HG03135 (cell line): ENCODE results near the gene UBE2R2.
"Not testable (repeated sequence)": the region's sequence is repeated elsewhere in the genome, so short reads cannot be mapped to it uniquely, and the experiment has no call there.

Experiments
- ATAC-seq: cut with Tn5 transposase; IDR thresholded peaks from one replicate; pipeline ENCODE4 v1.9.1; 2021; ENCODE audit warnings: mild to moderate bottlenecking, moderate library complexity; ENCODE audit not compliant: unreplicated experiment

Gene UBE2R2

GRCh38 chr9:33837138-33837537 lies 20.2 kb downstream of the UBE2R2 start:
- no peak for ATAC-seq

DNA sequence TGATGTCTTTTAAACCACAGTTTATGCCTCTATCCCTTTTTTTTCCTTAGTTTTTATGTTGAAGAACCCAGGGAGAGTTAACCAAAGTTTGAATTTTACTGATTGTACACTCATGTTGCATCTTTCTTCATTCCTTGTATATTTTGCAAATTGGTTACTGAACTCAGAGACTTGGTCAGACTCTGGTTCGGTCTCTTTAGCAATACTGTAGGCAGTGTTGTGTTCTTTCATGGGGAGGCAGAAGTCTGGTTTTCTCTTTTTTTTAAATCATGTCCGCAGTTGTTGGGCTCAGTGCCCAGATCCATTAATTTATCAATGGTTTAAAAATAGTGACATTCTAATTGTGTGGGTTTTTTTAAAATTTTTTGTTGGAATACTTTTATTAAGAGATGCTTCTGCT lies 23.4 kb downstream of the UBE2R2 start:
- no peak for ATAC-seq

GRCh38 chr9:33843312-33843961 lies 26.5 kb downstream of the UBE2R2 start:
- ATAC-seq = no peak

- no peak for ATAC-seq
These were observed 29.3 kb downstream of the UBE2R2 start for GRCh38 chr9:33846231-33846630.

DNA sequence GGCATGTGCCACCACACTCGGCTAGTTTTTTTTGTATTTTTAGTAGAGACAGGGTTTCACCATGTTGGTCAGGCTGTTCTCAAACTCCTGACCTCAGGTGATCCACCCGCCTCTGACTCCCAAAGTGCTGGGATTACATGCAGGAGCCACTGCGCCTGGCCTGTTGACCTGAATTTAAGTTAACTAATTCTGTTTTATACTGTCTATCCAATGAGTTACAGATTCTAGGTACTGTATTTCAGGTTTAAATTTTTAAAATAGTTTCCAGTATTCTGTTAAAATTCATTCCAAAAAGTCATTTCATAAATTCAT lies 30.9 kb downstream of the UBE2R2 start:
- not testable (repeated sequence) for ATAC-seq

GRCh38 chr9:33850267-33850629 lies 33.3 kb downstream of the UBE2R2 start:
- ATAC-seq = no peak

- no peak for ATAC-seq
These were observed 33.7 kb downstream of the UBE2R2 start for GRCh38 chr9:33850677-33851076.

DNA sequence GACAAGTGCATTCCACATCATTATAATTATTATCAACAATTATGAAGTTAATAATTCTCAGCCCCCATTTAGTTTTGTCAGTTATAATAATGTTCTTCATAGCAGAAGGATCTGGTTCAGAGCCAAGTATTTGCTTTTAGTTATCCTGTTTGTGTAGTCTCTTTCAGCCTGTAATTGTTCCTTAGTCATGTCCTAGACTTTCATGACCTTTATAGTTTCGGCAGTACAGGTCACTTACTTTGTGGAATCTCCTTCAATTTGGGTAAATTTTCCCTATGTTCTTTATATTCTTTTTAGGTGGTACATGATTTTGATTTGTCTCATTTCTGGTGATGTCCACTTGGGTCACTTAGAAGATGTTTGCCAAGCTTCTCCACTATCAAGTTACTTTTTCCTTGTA lies 34.3 kb downstream of the UBE2R2 start:
- no peak for ATAC-seq

DNA sequence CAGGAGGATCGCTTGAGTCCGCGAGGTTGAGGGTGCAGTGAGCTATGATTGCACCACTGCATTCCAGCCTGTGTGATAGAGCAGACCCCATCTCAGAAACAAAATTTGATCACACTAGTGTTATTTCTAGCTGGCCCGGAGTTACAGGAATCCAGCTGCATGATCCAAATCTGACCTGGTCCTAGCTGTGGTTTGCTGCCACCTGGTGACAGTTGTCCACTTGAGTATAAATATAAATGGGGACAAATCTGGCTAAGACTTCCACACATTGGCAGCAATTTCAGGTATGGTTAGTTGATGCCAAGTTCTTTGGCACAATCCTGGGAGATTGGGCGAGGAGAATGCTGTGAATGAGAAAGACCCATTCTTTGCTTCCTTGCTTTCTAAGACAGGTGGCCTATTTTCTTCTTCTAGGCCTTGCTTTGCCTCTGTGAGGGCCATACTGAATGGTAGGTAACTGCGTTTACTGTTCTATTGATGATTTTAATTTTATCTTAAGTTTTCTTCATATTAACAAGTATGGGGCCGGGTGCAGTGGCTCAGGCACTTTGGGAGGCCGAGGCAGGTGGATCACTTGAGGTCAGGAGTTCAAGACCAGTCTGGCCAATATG lies 35.4 kb downstream of the UBE2R2 start:
- ATAC-seq = peak; percentile 55

DNA sequence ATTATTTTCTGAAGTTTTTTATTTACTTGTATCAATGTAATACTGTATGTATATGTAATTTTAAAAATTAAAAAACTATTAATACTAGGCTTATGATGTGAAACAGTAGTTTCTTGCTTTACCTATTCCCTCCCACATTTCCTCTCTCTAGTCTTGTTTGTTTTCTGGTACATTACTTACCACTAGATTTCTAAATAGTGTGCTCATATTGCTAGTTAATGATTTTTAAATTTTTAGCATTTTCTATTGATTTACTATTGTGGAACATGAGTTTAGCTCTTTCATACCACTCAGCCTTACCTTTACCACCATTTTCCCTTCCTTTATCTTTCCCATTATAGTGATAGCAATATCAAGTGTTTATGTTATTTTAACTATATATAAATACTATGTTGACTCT lies 39.3 kb downstream of the UBE2R2 start:
- no peak for ATAC-seq

- no peak for ATAC-seq
These were observed 41.5 kb downstream of the UBE2R2 start for GRCh38 chr9:33858423-33858822.

DNA sequence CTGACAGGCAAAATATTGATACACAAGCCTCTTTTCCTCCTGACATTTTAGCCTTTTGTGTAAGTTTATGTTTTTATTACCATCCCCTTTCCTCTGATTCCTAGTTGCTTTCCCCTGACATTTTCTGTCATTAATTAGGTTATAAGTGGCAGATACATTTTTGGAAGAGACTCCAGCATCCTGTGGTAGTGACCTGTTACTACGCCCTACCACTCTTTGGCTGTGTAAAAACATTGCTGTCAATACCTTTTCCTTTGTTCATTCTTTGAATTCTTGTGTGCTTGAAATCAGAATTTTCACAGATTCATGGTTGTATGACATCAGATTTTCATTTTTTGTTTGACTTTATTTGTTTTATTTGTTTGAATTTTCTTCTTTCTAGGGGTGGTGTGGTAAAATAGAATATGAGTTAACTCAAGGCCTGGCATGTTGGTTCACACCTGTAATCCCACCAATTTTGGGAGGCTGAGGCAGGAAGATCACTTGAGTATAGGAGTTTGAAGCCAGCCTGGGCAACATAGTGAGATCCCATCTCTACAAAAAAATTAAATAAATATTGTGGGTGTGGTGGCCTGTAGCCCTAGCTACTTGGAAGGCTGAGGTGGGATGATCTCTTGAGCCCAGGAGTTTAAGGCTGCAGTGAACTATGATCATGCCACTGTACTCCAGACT lies 43.4 kb downstream of the UBE2R2 start:
- ATAC-seq = no peak

GRCh38 chr9:33861917-33862453 lies 45.0 kb downstream of the UBE2R2 start:
- ATAC-seq = no peak

DNA sequence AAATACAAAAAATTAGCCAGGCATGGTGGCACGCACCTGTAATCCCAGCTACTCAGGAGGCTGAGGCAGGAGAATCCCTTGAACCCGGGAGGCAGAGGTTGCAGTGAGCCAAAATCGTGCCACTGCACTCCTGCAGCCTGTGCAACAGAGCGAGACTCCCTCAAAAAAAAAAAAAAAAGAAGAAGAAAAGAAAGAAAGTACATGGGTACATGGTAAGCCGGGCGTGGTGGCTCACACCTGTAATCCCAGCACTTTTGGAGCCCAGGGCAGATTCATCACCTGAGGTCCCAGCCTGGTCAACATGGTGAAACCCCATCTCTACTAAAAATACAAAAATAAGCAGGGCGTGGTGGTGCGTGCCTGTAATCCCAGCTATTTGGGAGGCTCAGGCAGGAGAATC lies 46.1 kb downstream of the UBE2R2 start:
- not testable (repeated sequence) for ATAC-seq

GRCh38 chr9:33867747-33868439 lies 50.9 kb downstream of the UBE2R2 start:
- ATAC-seq = no peak

DNA sequence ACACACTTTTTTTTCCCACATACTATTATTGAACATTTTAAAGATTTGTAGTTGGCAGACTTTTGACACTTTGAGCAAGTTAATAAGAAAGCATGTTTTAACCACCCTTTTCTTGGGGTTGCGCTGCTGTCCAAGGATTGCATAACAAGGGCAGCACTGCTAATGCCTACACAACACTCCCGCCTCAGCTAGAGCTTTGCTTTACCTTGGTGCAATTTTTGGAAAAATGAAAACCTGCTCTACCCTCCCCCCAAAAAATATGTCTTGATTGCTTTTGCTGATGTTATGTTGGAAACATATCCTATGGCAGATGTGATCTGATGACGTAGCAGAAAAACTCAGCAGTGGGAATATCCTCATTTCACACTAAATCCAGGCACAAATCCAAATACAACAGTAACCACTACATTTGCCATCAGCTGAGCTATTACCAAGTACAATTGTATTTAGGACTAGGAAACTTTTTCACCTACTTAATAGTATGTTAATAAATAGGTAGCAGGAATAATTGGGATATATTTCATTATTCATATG lies 51.5 kb downstream of the UBE2R2 start:
- no peak for ATAC-seq

- ATAC-seq = not testable (repeated sequence)
These were observed 52.3 kb downstream of the UBE2R2 start for GRCh38 chr9:33869243-33869642.

GRCh38 chr9:33877727-33878489 lies 60.9 kb downstream of the UBE2R2 start:
- ATAC-seq = no peak

- ATAC-seq = no peak
These were observed 61.9 kb downstream of the UBE2R2 start for GRCh38 chr9:33878691-33879366.
